GM21367 (cell line): Measurements from ENCODE around the gene ROCK2.
A peak's percentile ranks its signal among the peaks of the same experiment; 100 is the strongest.
"Not testable (repeated sequence)": the region's sequence is repeated elsewhere in the genome, so short reads cannot be mapped to it uniquely, and the experiment has no call there.

ENCODE experiments used
- ATAC-seq: cut with Tn5 transposase; IDR thresholded peaks from one replicate; pipeline ENCODE4 v1.9.1; 2021; ENCODE audit not compliant: unreplicated experiment

The ROCK2 gene

GRCh38 chr2:11196246-11196645 is 148.2 kb downstream of the ROCK2 start:
- ATAC-seq = no peak

DNA sequence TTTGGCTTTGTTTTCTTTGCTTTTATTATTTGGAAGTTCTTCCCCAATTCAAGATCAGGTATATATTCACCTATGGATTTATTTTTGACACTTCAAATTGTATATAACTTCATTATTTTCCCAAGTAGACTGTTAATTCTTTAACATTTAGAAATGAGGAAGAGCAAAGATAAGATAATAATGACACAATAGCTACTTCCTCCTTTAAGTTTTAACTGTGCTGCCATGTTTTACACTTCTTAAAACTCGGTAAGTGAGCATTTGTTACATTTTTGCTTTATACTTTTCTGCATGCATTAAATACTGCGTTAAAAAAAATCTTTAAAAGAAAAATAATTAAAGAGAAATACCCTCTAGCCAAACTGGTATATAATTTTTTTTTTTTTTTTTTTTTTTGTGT is 156.7 kb downstream of the ROCK2 start:
- no peak for ATAC-seq

GRCh38 chr2:11187083-11187619 is 157.3 kb downstream of the ROCK2 start:
- no peak for ATAC-seq

- ATAC-seq = no peak
Observed at GRCh38 chr2:11186145-11186544, 158.3 kb downstream of the ROCK2 start.

- ATAC-seq = no peak
Observed at GRCh38 chr2:11182951-11183350, 161.5 kb downstream of the ROCK2 start.

DNA sequence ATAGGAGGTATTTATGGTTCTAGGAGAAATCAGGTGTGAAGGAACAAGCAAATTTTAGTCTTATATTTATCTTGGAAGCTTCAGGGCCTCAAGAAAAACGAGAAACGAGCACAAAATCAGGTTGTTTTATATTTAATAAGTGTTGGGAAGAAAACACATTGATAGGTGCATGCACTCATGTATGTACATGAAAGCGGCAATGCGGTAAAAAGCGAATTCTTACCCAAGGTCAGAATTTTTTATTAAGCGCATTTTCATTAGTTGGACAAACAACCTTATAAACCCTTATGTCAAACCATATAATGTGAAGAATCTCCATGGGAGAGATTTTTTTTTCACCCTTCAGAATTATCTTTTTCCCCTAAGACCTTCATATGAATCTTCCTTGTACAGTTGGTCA is 163.8 kb downstream of the ROCK2 start:
- ATAC-seq = no peak

DNA sequence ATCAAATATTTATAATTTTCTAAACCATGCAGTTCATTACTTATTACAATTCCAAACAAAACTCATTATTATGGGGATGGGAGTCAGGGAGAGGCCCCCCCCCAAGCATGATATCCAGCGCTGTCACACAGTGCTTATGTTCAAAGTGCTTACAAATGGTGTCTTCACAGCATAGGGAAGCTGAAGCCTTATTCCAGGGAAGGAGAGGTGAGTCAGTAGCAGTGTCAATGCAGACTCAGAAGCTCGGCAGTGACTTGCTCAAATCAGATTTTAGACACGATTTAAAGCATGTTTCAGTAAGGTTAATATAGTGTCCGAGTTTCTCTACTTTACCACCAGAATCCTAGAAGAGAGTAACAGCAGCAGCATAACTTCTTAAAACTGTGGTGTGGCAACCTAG is 164.5 kb downstream of the ROCK2 start:
- no peak for ATAC-seq

- ATAC-seq = no peak
Observed at GRCh38 chr2:11179196-11179595, 165.2 kb downstream of the ROCK2 start.

- ATAC-seq = no peak
Observed at GRCh38 chr2:11177871-11178690, 166.4 kb downstream of the ROCK2 start.

GRCh38 chr2:11175293-11175795 is 169.1 kb downstream of the ROCK2 start:
- no peak for ATAC-seq

DNA sequence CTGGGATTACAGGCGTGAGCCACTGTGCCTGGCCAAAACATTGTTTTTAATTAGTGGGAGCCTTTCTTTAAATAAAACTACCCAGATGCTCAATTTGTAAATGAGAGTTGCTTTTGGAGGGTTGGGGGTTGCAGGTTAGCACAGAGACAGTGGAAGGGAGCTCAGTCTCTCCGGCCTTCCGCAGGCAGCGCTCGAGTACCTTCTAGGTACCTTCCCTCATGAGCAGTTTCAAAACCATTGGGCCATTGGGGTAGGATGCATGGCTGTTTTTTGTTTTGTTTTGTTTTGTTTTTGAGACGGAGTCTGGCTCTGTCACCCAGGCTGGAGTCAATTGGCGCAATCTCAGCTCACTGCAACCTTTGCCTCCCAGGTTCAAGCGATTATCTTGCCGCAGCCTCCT is 170.2 kb downstream of the ROCK2 start:
- ATAC-seq = no peak

GRCh38 chr2:11169333-11169732 is 175.1 kb downstream of the ROCK2 start:
- no peak for ATAC-seq

GRCh38 chr2:11168488-11168887 is 175.9 kb downstream of the ROCK2 start:
- no peak for ATAC-seq

DNA sequence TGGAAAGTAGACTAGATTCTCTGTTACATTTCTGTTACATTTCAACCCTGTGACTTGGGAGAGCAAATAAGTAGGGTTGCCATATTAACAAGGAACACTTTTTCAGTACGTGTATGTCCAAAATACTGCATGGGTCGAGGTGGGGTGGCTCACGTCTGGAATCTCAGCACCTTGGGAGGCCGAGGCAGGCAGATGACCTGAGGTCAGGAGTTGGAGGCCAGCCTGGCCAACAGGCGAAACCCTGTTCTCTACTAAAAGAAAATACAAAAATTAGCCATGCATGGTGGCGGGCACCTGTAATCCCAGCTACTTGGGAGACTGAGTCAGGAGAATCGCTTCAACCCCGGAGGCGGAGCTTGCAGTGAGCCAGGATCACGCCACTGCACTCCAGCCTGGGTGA is 178.0 kb downstream of the ROCK2 start:
- no peak for ATAC-seq

DNA sequence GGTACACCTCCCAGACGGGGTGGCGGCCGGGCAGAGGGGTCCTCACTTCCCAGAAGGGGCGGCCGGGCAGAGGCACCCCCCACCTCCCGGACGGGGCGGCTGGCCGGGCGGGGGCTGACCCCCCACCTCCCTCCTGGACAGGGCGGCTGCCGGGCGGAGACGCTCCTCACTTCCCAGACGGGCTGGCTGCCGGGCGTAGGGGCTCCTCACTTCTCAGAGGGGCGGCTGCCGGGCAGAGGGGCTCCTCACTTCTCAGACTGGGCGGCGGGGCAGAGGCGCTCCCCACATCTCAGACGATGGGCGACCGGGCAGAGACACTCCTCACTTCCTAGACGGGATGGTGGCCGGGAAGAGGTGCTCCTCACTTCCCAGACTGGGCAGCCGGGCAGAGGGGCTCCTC is 179.4 kb downstream of the ROCK2 start:
- not testable (repeated sequence) for ATAC-seq

- no peak for ATAC-seq
Observed at GRCh38 chr2:11163439-11164317, 180.8 kb downstream of the ROCK2 start.

- no peak for ATAC-seq
Observed at GRCh38 chr2:11161747-11162146, 182.7 kb downstream of the ROCK2 start.

GRCh38 chr2:11160731-11161455 is 183.5 kb downstream of the ROCK2 start:
- ATAC-seq = peak; percentile 70

- no peak for ATAC-seq
Observed at GRCh38 chr2:11160256-11160655, 184.2 kb downstream of the ROCK2 start.

DNA sequence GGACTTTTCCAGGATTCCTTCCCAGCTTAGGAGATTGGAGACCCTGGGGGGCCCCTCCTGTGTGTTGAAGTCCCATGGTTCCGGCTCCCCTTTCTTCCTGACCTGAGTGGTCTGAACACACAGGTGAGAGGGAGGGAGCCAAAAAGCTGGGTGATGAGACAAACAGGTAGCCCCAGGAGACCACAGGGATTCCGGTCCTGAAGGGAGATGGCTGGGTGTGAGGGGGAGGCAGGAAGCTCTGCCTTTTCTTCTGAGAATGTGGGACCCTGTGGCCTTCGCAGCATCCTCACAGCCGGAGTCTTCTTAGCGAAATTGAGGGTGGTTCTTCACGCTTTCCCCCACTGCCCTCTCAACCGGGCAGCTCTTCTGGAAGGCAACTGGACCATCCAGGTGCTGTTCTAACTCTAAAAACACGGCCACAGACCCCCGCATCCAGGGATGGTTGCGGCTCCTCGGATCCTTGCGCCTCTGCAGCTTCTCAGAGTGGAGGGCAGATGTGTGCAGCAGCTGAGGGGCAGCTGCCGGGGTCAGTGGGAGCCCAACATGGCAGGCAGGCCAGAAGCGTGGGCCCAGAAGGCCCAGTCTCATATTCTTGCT is 184.8 kb downstream of the ROCK2 start:
- ATAC-seq = no peak
